IPS DF 19.7 (cell line): ENCODE data around the gene SCLT1.
"Not testable (repeated sequence)": the region's sequence is repeated elsewhere in the genome, so short reads cannot be mapped to it uniquely, and the experiment has no call there.

Experiments
- DNase-seq: peaks from one replicate; pipeline ENCODE4 v3.0.0-alpha.2; 2013; ENCODE audit warnings: low read depth, low spot score

The SCLT1 gene

DNA sequence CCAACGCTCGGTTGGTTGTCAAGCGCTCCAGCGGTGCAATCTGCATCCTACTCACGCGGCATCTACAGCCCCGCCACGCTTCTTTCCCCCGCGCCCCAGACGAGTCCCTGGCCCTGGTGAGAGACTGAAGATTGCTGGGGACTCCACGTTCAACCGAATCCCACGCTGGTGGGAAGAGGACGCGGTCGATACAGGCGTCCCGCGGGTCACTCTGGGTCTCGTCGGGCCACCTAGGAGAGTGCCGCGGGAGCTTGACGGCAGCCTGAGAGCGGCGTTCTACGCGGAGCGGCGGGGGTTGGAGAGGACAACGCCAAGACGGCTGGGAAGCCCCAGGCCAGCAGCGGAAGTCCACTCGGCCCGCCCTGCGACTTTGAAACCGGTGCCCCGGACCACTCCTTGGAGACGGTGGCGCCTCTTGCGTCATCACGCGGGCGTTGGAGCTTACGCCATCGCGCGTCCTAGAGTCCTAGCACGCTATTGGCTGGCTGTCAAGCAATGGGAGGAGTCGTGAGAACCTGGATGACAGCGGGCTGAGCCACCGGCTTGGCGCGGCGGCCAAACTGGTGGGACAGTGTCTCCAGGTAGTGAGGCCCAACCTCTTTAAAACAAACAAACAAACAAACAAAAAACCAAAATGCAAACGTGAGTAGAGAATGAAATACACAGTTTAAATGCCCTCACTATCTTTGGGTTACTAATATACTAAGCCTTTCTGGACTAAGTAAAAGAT, at the start of gene SCLT1:
Gene SCLT1, minus strand, starts transcription at position 349 of the 730 bp plus-strand sequence. CDS start 436 bp downstream, outside the sequence.
- peak; percentile 94 for DNase-seq

DNA sequence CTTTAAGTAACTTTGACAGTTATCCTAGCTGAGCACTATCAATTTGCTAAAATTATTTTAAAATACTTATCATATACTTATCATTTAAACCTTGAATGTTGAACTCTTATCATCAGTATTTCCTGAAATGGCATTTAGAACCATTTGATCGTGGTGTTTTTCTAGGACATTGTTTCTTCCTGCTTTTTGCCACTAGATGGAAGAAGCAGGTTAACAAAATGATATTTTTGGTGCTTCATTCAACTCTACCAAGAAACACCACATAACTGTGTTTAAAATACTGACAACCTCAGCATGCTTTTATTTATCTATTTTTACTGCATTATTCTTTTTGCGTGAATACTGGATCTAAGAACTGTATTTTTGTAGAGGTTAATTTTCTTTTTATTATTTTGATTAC, 47.2 kb upstream of the SCLT1 start:
- no peak for DNase-seq

DNA sequence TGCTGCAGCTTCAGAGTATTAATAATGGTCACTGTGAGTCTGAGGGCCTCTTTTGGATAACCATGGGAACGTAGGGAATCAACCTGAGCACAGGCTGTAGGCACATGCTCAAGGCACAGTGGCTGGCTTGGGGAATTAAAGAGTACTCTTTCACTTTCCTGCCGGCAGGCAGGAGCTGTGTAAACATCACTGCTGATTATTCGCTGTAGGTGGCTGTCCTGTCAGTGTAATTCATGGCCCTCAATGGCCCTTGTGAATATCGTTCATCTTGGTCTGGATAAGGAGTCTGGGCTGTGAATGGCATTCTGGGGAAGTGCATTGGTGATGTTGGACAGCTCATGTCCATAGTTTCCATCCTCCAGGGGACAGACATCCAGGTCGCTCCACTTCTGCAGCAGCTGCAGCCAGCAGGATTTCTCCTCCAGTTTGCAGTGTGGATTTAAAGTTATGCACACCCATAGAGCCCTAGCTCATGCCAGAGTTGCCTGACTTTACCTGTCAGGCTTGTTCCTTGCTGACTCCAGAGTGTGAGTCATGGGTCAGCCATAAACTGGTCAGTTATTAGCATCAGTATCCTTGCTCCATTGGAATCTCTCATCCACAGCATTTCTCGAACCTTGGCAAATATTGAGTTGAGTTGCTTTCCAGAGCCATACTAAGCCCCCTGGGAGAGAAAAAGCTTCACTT, 45.6 kb upstream of the SCLT1 start:
- no peak for DNase-seq

DNA sequence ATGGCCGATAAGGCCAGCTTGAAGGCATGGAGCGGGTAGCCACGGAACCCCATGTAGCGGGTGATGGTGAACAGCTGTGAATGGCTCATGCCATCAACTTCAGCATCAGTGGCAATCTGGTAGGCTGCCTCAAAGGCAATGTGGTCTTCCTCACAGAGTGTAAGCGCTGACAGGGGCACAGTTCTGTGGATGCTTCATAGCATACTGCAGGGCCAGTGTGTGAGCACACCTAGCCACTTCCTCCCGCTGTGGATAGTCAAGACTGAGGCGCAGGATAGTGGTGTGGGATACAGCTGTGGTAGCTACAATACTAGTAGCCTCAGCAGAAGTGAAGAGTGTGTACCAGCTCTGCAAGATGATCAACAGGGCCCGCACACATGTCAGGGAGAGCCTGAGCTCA, 43.1 kb upstream of the SCLT1 start:
- no peak for DNase-seq

DNA sequence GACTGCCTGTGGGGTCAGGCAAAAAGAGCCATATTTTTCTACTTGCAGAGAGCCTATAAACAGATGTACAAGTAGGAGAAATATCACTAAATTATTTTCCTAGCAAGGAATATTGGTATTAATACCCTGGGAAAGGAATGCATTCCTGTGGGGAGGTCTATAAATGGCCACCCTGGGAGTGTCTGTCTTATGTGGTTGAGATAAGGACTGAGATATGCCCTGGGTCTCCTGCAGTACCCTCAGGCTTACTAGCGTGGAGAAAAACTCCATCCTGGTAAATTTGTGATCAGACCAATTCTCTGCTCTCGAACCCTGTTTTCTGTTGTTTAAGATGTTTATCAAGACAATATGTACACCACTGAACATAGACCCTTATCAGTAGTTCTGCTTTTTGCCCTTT, 38.0 kb upstream of the SCLT1 start:
- DNase-seq = no peak

DNA sequence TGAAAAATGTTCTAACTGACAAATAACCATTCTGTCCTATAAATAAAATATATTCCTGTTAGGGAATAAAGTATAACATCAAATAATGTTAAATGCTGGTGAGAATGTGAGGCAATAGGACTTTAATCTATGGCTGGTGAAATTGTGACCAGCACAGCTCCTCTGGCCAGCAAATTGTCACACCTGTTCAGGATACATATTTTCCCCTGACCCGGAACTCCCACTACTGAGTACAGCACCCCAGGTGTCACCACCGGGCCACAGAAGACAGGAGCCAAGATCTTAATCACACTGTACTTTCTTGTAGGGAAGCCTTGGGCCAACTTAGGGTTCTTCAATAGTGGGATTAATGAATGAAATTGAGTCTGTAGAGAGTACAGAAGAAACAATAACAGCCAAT, 35.8 kb upstream of the SCLT1 start:
- DNase-seq = no peak

DNA sequence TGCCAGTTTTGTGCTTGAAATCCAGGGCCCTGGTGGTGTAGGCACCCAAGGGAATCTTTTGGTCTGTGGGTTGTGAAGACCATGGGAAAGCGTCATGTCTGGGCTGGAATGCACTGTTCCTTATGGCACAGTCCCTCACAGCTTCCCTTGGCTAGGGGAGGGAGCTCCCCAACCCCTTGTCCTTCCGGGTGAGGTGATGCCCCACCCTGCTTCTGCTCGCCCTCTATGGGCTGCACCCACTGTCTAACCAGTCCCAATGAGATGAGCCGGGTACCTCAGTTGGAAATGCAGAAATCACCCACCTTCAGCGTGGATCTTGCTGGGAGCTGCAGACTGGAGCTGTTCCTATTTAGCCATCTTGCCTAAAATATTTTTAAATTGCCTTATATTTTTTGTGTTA, 33.3 kb upstream of the SCLT1 start:
- DNase-seq = not testable (repeated sequence)

DNA sequence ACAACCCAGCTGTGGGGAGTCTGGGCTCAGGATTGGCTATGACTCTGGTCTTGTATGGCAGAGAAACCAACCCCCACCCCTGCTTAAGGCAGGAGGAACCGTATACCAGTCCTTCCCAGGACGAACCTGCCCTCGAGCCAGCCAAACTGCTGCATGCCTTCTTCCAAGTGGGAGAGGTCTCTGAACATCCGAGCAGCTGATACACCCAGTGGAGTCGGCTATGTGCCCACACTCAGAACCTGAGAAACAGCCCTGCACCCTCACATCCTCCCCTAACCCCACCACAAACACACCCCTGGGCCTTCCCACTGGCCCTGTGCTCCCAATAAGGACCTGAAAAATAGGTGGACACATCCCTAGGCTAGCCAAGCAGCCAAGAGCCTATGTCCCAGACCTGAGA, 24.4 kb upstream of the SCLT1 start:
- DNase-seq = no peak

DNA sequence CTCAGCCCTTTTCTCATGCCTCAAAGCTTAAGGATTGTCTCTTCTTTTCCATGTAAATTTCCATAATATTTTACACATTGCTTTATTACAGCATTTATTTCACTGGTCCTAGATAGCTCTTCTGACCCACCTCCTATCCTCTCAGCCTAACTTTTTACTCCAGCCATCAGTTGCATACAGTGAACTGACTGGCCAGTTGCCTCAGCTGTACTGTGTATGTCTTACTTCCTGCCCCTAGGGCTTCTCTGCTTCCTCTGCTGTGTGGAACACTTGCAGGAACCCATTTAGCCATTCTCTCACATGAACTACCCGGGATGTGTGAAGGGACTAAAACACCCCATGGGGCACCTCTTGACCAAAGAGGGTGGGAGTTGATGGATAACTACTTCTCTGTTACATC, 20.6 kb upstream of the SCLT1 start:
- DNase-seq = no peak

DNA sequence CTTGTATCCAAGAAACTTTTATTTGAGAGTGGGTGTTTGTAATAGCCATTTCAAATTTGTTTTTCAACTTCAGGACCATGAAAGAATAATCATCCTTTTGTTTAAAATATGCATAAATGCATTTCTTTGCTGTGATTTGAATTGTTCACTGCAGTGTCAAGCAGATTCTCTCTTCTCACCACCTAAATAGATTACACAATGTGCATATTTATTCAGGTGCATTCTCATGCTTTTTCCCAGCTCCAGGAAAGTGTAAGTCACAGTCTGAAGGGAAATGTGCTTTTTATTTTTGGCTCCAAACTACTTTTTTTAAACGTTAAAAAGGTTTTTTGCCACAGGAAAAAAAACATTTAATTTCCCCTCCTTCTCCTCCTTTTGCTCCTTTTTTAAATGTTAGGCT, 20.1 kb upstream of the SCLT1 start:
- no peak for DNase-seq

DNA sequence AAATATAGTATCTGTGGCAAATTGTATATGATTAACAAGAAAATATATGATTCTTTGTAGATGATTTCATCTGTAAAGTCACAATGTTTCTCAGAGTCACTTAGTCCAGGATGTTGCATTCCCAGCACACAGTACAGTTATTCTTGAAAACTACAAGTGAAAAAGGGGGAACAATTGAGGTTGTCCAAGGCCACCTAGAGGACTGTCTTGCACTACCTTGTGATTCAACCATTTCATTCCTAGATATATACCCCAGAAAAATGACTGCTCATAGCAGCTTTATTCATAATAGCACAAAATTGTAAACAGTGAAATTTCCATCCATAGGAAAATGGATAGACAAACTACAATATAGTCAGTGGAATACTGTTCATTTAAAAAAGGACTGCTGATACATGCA, 18.6 kb upstream of the SCLT1 start:
- DNase-seq = no peak

DNA sequence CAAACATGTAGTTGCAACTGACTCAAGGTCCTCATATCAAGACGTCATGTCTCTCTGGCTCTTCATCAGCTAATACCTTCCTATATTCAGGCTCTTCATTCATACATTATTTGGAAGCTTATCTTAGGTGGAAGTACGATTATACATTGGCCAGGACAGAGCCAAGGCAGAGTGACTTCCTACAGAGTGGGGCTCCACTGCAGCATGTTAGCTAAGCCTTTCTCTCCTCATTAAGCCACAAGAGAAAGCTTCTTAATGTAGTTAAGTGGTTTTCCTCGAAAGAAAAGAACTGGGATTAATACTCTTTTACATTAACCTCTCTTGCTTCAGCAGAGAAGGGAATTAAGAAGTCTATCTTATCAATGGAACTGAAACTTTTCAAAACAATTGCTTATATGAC, 17.6 kb upstream of the SCLT1 start:
- no peak for DNase-seq

DNA sequence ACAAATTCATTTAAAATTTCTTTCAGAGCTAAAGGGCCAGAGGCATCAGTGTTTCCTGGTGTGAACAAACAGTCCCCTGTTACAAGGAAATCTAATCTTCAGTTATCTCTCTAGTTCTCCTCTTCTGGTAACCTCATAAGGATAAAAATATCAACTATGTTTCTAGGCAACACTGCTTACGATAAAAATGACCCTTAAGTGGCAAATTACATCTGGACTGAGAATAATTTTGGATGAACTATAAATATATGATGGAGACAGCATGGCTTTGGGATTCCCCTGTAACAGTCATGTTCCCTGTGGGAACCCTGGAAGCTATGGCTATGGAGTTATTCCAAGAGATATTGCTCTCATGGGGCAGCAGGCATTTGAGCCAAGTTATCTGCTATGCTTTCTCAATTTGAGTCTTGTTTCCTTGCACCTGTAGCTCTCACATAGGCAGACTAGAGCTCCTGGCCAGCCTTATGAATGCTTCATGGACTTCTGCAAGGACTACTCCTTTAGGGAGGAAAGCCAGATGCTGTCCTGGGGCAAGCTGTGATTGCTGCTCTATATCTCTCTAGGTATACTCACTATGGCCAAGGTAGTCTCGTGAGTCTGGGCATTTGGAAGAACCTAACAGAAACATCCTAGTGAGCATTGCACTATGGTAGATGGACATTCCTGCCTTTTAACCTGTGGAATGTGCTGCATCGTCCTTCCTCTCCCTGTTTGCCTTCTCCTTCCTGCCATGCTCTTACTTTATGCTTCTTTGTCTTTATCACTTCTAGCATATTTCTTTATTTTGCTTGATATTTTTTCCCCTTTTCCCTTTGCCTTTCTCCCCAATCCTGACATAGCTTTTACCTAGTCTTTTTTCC, 16.9 kb upstream of the SCLT1 start:
- no peak for DNase-seq

DNA sequence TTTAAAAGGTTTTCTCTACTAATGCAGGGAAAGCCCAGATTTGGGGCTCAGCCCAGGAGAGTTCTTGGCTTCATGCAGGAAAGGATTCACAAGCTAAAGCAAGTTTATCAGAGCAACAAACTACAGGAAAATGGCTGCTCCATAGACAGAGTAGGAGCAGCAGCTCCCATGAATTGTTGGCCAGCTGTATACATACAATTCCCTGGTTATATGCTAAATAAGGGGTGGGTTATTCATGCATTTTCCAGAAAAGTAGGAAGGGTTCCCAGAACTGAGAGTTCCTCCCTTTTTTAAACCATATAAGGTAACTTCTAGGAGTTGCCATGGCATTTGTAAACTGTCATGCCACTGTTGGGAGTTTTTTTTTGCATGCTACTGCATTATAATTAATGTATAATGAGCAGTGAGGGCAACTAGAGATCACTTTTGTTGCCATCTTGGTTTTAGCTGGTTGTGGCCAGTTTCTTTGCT, 5.2 kb upstream of the SCLT1 start:
- no peak for DNase-seq

DNA sequence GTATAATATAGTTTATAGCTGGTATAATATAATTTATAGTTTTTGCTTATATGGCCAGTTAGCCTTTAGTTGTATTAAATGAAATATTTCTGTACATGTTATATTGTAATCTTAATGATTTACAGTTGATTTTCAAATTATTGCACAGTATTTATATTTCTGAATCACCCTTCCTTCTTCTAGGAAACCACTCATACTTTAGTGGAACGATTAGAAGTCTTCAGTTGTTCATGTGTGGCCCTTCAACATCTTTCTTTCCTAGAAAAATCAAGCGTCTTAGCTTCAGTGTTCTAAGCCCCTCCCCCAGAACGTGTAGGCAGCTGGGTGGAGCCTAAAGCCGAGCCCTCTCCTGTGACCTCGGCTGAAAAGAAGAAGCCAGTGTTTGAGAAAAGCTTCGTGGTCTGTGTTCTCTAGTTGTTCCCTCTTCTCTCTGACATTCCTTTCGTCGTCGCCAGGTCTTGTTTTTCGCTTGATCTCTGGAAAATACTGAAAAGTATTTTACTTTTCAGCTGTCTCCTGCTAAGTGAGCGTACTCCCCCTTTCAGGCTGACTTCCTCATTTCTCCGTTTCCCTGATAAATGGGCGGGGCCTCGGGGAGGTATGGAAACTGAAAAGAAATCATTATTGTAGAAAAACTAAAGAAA, 2.6 kb upstream of the SCLT1 start, which contains the start of gene C4orf33:
Gene C4orf33, plus strand, starts transcription at position 342 of the 644 bp plus-strand sequence. CDS start 6,459 bp downstream, outside the sequence.
- no peak for DNase-seq

DNA sequence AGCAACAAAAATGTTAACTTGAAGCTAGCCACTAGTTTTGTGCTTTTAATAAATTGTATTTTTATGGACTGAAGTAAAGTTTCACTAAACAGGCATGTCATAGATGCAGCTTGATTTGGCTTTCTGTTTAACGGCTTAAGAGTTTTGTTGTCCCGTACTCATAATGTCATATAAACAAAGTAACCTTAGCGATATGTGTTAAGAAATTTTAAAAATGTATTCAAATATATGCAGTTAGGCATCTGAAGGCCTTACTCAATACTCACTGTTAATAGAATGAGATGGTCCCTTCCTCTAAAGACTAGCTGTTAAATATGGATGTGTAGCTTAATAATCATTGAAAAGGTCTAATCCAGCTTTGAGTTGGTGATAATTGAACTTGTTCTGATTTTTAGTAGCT, 1.0 kb upstream of the SCLT1 start:
- no peak for DNase-seq

DNA sequence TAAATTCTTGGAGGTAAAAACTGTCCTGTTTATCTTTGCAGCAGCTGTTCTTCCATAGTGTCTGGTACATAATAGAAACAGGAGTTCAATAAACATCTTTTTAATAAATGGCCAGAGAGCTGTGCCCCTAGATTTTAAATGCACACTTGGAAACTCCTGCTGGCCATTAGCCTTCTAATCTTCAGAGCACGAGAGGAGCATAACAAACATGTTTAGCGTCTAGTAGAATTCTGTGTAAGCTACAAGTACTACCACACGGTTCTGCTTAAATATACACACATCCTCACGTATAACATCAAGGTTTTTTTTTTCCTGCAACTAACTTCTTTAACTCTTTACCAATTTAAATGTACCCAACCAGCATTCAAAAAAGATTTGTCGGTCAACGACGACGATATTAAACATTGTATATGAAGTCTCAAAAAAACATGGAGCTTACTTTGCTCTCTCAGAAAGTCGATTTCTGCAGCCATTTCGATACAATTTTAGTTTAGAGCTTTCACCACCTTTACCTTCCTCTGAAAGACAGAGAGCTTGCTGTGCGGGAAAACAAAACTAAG, 628 bp downstream of the SCLT1 start:
- DNase-seq = no peak

DNA sequence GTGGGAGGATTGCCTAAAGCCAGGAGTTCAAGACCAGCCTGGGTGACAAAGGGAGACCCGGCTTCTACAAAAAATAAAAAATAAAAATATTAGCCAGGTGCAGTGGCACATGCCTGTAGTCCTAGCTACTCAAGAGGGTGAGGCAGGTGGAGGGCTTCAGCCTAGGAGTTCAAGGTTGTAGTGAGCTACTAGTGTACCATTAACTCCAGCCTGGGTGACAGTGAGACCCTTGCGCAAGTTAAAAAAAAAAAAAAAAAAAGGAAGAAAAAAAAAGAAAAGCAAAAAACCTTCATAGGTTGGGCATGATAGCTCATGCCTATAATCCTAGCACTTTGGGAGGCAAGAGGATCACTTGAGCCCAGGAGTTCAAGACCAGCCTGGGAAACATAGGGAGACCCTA, 5.8 kb downstream of the SCLT1 start:
- DNase-seq = no peak

DNA sequence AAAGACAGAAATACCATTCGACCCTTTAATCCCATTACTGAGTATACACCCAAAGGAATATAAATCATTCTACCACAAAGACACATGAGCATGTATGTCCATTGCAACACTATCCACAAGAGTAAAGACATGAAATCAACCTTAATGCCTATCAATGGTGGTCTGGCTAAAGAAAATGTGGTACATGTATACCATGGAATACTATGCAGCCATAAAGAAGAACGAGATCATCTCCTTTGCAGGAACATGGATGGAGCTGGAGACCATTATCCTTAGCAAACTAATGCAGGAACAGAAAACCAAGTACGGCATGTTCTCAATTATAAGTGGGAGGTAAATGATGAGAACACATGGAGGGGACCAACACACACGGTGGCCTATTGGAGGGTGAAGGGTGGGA, 7.9 kb downstream of the SCLT1 start:
- no peak for DNase-seq

DNA sequence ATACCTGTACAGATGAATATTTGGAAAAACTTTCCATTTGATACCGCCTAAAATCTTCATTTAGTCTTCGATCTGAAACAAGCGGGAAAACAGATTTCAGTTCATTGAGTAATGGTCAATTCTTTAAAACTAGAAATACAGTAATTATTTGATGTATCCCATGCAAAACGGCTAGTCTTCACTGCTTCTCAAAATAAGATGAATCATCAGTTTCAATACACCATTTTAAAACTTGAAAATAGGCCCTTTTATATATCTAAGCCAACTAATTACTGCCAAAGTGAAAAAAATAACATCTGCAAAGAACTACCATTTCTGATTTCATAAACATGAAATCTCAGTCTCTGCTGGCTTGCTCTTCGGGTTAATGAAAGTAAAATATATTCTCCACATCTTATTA, 11.0 kb downstream of the SCLT1 start:
- no peak for DNase-seq

DNA sequence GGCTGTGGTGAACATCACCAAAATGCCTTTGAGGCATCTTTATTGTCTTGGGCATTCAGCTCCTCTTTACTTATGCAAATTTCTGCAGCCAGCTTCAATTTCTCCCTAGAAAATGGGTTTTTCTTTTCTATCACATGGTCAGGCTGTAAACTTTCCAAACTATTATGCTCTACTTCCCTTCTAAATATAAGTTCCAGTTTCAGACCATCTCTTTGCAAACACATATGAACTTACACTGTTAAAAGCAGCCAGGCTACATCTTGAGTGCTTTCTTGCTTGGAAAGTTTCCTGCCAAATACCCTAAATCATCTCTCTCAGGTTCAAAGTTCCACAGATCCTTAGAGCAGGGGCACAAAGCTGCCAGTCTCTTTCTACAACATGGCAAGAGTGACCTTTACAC, 13.2 kb downstream of the SCLT1 start:
- no peak for DNase-seq
